ENCODE results near the gene RANBP17.

GRCh38 chr5:170882345-170882744 is 20.5 kb downstream of the RANBP17 start:
- TF ChIP-seq POLR2A (IDR thresholded peaks at IDR 0.05; ENCODE audit: low read depth, low read length): no peak
- TF ChIP-seq CTCF (conservative IDR thresholded peaks at IDR 0.05; ENCODE audit: low read depth, low read length): no peak
- TF ChIP-seq MAFK (IDR thresholded peaks at IDR 0.05; ENCODE audit: low read depth, low read length): no peak
- TF ChIP-seq RFX5 (IDR thresholded peaks at IDR 0.05; ENCODE audit: low read depth, low read length): no peak
- no peak for TF ChIP-seq USF2 (IDR thresholded peaks at IDR 0.05; ENCODE audit: low read depth, low read length)
- TF ChIP-seq SMC3 (IDR thresholded peaks at IDR 0.05; ENCODE audit: low read depth, low read length): no peak
- TF ChIP-seq FOS (IDR thresholded peaks at IDR 0.05; ENCODE audit: low read depth, low read length): no peak
- no peak for TF ChIP-seq CHD1 (IDR thresholded peaks at IDR 0.05; ENCODE audit: low read depth, low read length)
- no peak for TF ChIP-seq RCOR1 (IDR thresholded peaks at IDR 0.05; ENCODE audit: insufficient replicate concordance, low read length)
- no peak for TF ChIP-seq ELK1 (IDR thresholded peaks at IDR 0.05; ENCODE audit: borderline replicate concordance, low read depth, low read length)
- no peak for TF ChIP-seq BHLHE40 (IDR thresholded peaks at IDR 0.05; ENCODE audit: low read depth, low read length)
- TF ChIP-seq MXI1 (IDR thresholded peaks at IDR 0.05; ENCODE audit: borderline replicate concordance, low read depth, low read length): no peak
- no peak for TF ChIP-seq RAD21 (IDR thresholded peaks at IDR 0.05; ENCODE audit: low read length)

Measured in IMR-90 (cell line).